Peyer's patch (tissue), 4 donors: ENCODE data around the gene PCK1.

Source experiments
- CTCF ChIP-seq, 6 experiments: fragments of 450-650 bp in 4 of 6; fragments of 200-600 bp in 2 of 6; sonication (generic) in 1 of 6; IDR thresholded peaks; one replicate each; pipeline ENCODE4 v1.5.1; 2017 to 2019; ENCODE audit warnings: antibody characterized with exemption in 6 of 6, mild to moderate bottlenecking in 3 of 6, moderate library complexity in 1 of 6
- POLR2A ChIP-seq, 2 donors: fragments of 450-650 bp; IDR thresholded peaks; one replicate each; pipeline ENCODE4 v1.5.1; 2017; ENCODE audit warnings: antibody characterized with exemption in 2 of 2, mild to moderate bottlenecking in 2 of 2, moderate library complexity in 2 of 2

- no peak for TF ChIP-seq CTCF (IDR thresholded peaks at IDR 0.05)
- TF ChIP-seq POLR2A (IDR thresholded peaks at IDR 0.05) = no peak
Observed at GRCh38 chr20:57613481-57613921, 52.6 kb downstream of the PCK1 start.
